IMR-90 (cell line): ENCODE data around the gene LMTK2.

ENCODE experiments used
- BHLHE40 ChIP-seq: fragments of 150-350 bp; IDR thresholded peaks from 2 replicates; pipeline ENCODE4 v1.6.1; 2016; ENCODE audit warnings: mild to moderate bottlenecking, low read depth, low read length
- CTCF ChIP-seq: conservative IDR thresholded peaks from 2 replicates; pipeline ENCODE4 v1.5.1; 2012; ENCODE audit warnings: mild to moderate bottlenecking, low read depth, low read length, improper control_type of control experiment
- ELK1 ChIP-seq: fragments of 150-350 bp; IDR thresholded peaks from 2 replicates; pipeline ENCODE4 v1.6.1; 2016; ENCODE audit warnings: low read depth, mild to moderate bottlenecking, low read length, moderate library complexity, borderline replicate concordance
- FOS ChIP-seq: fragments of 150-350 bp; IDR thresholded peaks from 2 replicates; pipeline ENCODE4 v1.6.1; 2016; ENCODE audit warnings: low read depth, low read length
- MAFK ChIP-seq: IDR thresholded peaks from 2 replicates; pipeline ENCODE4 v1.6.1; 2012; ENCODE audit warnings: low read depth, low read length, improper control_type of control experiment
- MAZ ChIP-seq: IDR thresholded peaks from 2 replicates; pipeline ENCODE4 v1.6.1; 2012; ENCODE audit warnings: low read depth, mild to moderate bottlenecking, low read length, improper control_type of control experiment, moderate library complexity, borderline replicate concordance
- MXI1 ChIP-seq: IDR thresholded peaks from 2 replicates; pipeline ENCODE4 v1.6.1; 2012; ENCODE audit warnings: low read depth, mild to moderate bottlenecking, low read length, moderate library complexity, borderline replicate concordance
- NFE2L2 ChIP-seq: fragments of 150-350 bp; IDR thresholded peaks from 2 replicates; pipeline ENCODE4 v1.6.1; 2016; ENCODE audit warnings: low read depth, mild to moderate bottlenecking, low read length
- POLR2A ChIP-seq: IDR thresholded peaks from 2 replicates; pipeline ENCODE4 v1.6.1; 2012; ENCODE audit warnings: mild to moderate bottlenecking, low read depth, low read length
- RAD21 ChIP-seq: IDR thresholded peaks from 2 replicates; pipeline ENCODE4 v1.6.1; 2012; ENCODE audit warnings: low read length, improper control_type of control experiment
- RCOR1 ChIP-seq: IDR thresholded peaks from 2 replicates; pipeline ENCODE4 v1.6.1; 2012; ENCODE audit warnings: mild to moderate bottlenecking, low read length, improper control_type of control experiment; ENCODE audit not compliant: insufficient replicate concordance
- SMC3 ChIP-seq: fragments of 150-350 bp; IDR thresholded peaks from 2 replicates; pipeline ENCODE4 v1.6.1; 2016; ENCODE audit warnings: low read depth, mild to moderate bottlenecking, antibody characterized with exemption, low read length, moderate library complexity

GRCh38 chr7:98238076-98238475 lies 131.4 kb downstream of the LMTK2 start:
- no peak for TF ChIP-seq RAD21
- no peak for TF ChIP-seq CTCF
- TF ChIP-seq BHLHE40: no peak
- no peak for TF ChIP-seq ELK1
- no peak for TF ChIP-seq POLR2A
- TF ChIP-seq FOS: no peak
- no peak for TF ChIP-seq MAZ
- TF ChIP-seq NFE2L2: no peak
- TF ChIP-seq MAFK: no peak
- TF ChIP-seq RCOR1: no peak
- no peak for TF ChIP-seq MXI1
- TF ChIP-seq SMC3: no peak
